ENCODE measurements around the gene RAB7A.

- no peak for TF ChIP-seq EZH2 (IDR thresholded peaks at IDR 0.05)
- TF ChIP-seq CBX3 (IDR thresholded peaks at IDR 0.05; ENCODE audit: low read depth) = no peak
- no peak for TF ChIP-seq CTCF (IDR thresholded peaks at IDR 0.05 in 2 of 3, conservative IDR thresholded peaks at IDR 0.05 in 1 of 3; ENCODE audit: borderline replicate concordance in 1 of 3, insufficient read depth in 1 of 3, low read depth in 2 of 3, low read length in 2 of 3)
- no peak for TF ChIP-seq POLR2AphosphoS5 (IDR thresholded peaks at IDR 0.05; ENCODE audit: low read depth, low read length)
- no peak for TF ChIP-seq TCF7L2 (IDR thresholded peaks at IDR 0.05; ENCODE audit: borderline replicate concordance, extremely low read depth, insufficient read depth, insufficient read length)
- TF ChIP-seq SP1 (IDR thresholded peaks at IDR 0.05; ENCODE audit: low read depth) = no peak
- TF ChIP-seq REST (IDR thresholded peaks at IDR 0.05; ENCODE audit: low read depth) = no peak
- peak; percentile 28 for TF ChIP-seq POLR2A (IDR thresholded peaks at IDR 0.05; ENCODE audit: borderline replicate concordance, extremely low read depth, insufficient read depth, insufficient read length)
- TF ChIP-seq MAX (IDR thresholded peaks at IDR 0.05) = no peak
- TF ChIP-seq ZBTB33 (IDR thresholded peaks at IDR 0.05; ENCODE audit: extremely low read depth, insufficient replicate concordance, low read length) = no peak
- no peak for TF ChIP-seq EZH2phosphoT487 (IDR thresholded peaks at IDR 0.05; ENCODE audit: borderline replicate concordance)
Observed at GRCh38 chr3:128698211-128699047, 27.6 kb upstream of the RAB7A start.

Measured in HCT116 (cell line).